NCI-H510A treated with DMSO at 0.1 percent for 48 hours (cell line): ENCODE data around the gene HNRNPA0.

ENCODE experiments used
- DNase-seq: peaks from one replicate; lab custom pipeline; 2025; lab: John Stamatoyannopoulos, UW

HNRNPA0 gene

GRCh38 chr5:137754961-137755762, 999 bp upstream of the HNRNPA0 start:
- DNase-seq = peak; percentile 60

- DNase-seq = no peak
Measured at GRCh38 chr5:137753691-137754187, 424 bp downstream of the HNRNPA0 start.

- no peak for DNase-seq
Measured at GRCh38 chr5:137752905-137753690, 1.1 kb downstream of the HNRNPA0 start.

GRCh38 chr5:137751869-137752491, 2.2 kb downstream of the HNRNPA0 start:
- peak; percentile 38 for DNase-seq

- no peak for DNase-seq
Measured at GRCh38 chr5:137750436-137750835, 3.7 kb downstream of the HNRNPA0 start.

- no peak for DNase-seq
Measured at GRCh38 chr5:137747848-137748247, 6.3 kb downstream of the HNRNPA0 start.

GRCh38 chr5:137743031-137743640, 11.0 kb downstream of the HNRNPA0 start:
- peak; percentile 37 for DNase-seq

GRCh38 chr5:137741718-137742117, 12.4 kb downstream of the HNRNPA0 start:
- DNase-seq = no peak

- DNase-seq = no peak
Measured at GRCh38 chr5:137739737-137740136, 14.4 kb downstream of the HNRNPA0 start.

GRCh38 chr5:137738947-137739346, 15.2 kb downstream of the HNRNPA0 start:
- DNase-seq = no peak

- no peak for DNase-seq
Measured at GRCh38 chr5:137737349-137738131, 16.6 kb downstream of the HNRNPA0 start.

GRCh38 chr5:137736496-137736895, 17.7 kb downstream of the HNRNPA0 start:
- no peak for DNase-seq

- DNase-seq = peak; percentile 39
Measured at GRCh38 chr5:137735555-137736284, 18.4 kb downstream of the HNRNPA0 start, which contains the start of gene KLHL3. Gene KLHL3, minus strand, starts transcription at chr5:137736089. Its CDS starts 443 bp downstream, at chr5:137735646.

GRCh38 chr5:137734962-137735554, 19.1 kb downstream of the HNRNPA0 start:
- peak; percentile 54 for DNase-seq

GRCh38 chr5:137734331-137734730, 19.8 kb downstream of the HNRNPA0 start:
- DNase-seq = no peak

GRCh38 chr5:137733922-137734321, 20.2 kb downstream of the HNRNPA0 start:
- no peak for DNase-seq

- DNase-seq = no peak
Measured at GRCh38 chr5:137733006-137733405, 21.2 kb downstream of the HNRNPA0 start.

GRCh38 chr5:137731176-137731575, 23.0 kb downstream of the HNRNPA0 start:
- no peak for DNase-seq

- no peak for DNase-seq
Measured at GRCh38 chr5:137730336-137730735, 23.8 kb downstream of the HNRNPA0 start.

GRCh38 chr5:137728048-137728447, 26.1 kb downstream of the HNRNPA0 start:
- DNase-seq = no peak
